ENCODE results near the gene PTCH2. TPM values are rescaled to one million over a fixed set of nuclear protein-coding genes. Genes with fewer than 3 reads are reported as not detected.

Gene PTCH2
- total RNA-seq, 2 experiments from 2014 or later: 1.2 TPM

DNA sequence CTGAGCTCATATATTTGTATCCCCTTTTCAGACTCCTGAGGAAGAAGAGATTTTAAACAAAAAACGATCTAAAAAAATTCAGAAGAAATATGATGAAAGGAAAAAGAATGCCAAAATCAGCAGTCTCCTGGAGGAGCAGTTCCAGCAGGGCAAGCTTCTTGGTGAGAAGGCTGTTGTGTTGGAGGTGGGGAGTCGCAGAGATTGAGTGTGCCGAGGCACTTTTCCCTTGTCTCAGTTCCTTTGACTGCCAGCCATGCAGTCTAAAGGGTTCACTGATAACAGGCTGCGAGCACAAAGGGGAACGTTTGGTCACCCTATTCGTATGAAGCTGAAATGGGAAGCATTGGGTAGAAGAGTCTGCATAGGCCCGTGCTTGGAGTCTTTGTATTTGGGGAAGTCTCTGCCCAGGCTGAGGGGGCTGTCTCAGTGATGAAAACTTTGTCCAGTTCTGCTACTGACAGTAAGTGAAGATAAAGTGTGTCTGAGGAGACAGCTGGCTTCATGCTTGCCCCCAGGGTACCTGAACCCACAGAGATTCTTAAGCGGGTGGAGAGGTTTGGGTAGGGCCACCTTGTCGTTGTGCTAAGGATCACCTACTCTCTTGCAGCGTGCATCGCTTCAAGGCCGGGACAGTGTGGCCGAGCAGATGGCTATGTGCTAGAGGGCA lies 65.0 kb downstream of the PTCH2 start:
- Mint-ChIP-seq H3K4me3 (peak overlapping the region; percentile 90), H3K9me3 (no peaks in the 10 kb centered on the region), H3K4me1 (ENCODE audit: low read depth) (peaks cover 48% of the 10 kb centered on the region), H3K36me3 (ENCODE audit: low read depth) (peaks cover 57% of the 10 kb centered on the region), H3K27me3 (no peaks in the 10 kb centered on the region), H3K27ac (peak overlapping the region; percentile 89)
- Histone ChIP-seq H3K4me3 (ENCODE audit: low read length) (no peak overlapping the region), H3K9me3 (ENCODE audit: control insufficient read depth in 1 of 2, insufficient read depth in 1 of 2, low read length in 2 of 2) (no peaks in the 10 kb centered on the region), H3K27ac (ENCODE audit: low read depth in 1 of 2, low read length in 2 of 2) (peak overlapping the region in 1 of 2 donors; percentile 91), H3K4me1 (ENCODE audit: insufficient read depth, low read length) (peaks cover 33% of the 10 kb centered on the region), H3K36me3 (ENCODE audit: insufficient read depth, low read length) (peaks cover 53% of the 10 kb centered on the region), H3K27me3 (ENCODE audit: control insufficient read depth in 1 of 2, insufficient read depth in 2 of 2, low read length in 2 of 2) (no peaks in the 10 kb centered on the region)
- ChIA-PET POLR2A (interaction anchor here (0.7 to 4.5 kb wide), 5 partner anchors 7 to 56 kb away, joined by 3 to 65 read pairs (median 8); partner anchors contain the start of genes BEST4 and RNU5D-1), CTCF (interaction anchor here (1.0 to 3.8 kb wide), 3 partner anchors 22 to 72 kb away, joined by 3 to 14 read pairs (median 3); partner anchors contain the start of gene PLK3)
- intact Hi-C loops (cut with DNase I, micrococcal nuclease): loop anchor here in 1 of 2 experiments (2.0 to 10.0 kb wide), 7 partner anchors 37 to 717 kb away; partner anchors contain the start of genes ARMH1, MUTYH, RNU5D-1 and TESK2
- TF ChIP-seq, protein P1, sequence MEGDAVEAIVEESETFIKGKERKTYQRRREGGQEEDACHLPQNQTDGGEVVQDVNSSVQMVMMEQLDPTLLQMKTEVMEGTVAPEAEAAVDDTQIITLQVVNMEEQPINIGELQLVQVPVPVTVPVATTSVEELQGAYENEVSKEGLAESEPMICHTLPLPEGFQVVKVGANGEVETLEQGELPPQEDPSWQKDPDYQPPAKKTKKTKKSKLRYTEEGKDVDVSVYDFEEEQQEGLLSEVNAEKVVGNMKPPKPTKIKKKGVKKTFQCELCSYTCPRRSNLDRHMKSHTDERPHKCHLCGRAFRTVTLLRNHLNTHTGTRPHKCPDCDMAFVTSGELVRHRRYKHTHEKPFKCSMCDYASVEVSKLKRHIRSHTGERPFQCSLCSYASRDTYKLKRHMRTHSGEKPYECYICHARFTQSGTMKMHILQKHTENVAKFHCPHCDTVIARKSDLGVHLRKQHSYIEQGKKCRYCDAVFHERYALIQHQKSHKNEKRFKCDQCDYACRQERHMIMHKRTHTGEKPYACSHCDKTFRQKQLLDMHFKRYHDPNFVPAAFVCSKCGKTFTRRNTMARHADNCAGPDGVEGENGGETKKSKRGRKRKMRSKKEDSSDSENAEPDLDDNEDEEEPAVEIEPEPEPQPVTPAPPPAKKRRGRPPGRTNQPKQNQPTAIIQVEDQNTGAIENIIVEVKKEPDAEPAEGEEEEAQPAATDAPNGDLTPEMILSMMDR (IDR thresholded peaks at IDR 0.05): no peak
- no peak for ATAC-seq (ENCODE audit: poor library complexity)
- DNase-seq: no peak

DNA sequence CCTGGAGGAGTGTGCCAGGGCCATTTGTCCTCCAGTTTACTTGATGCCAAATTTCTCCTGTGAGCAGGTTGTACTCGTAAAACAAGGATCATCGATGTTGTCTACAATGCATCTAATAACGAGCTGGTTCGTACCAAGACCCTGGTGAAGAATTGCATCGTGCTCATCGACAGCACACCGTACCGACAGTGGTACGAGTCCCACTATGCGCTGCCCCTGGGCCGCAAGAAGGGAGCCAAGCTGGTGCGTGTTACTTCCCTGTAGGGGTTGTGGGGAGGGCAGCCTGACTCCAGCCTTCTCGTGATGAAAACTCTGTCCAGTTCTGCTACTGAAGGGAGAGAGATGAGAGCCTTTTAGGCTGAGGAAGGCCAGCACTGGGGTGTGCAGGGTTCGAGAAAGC lies 65.5 kb downstream of the PTCH2 start:
- intact Hi-C loops (cut with DNase I, micrococcal nuclease): loop anchor here in 1 of 2 experiments (2.0 to 10.0 kb wide), 7 partner anchors 37 to 717 kb away; partner anchors contain the start of genes ARMH1, MUTYH, RNU5D-1 and TESK2
- Histone ChIP-seq H3K27ac (ENCODE audit: low read depth in 1 of 2, low read length in 2 of 2) (peak overlapping the region in 1 of 2 donors; percentile 91), H3K27me3 (ENCODE audit: control insufficient read depth in 1 of 2, insufficient read depth in 2 of 2, low read length in 2 of 2) (no peaks in the 10 kb centered on the region), H3K36me3 (ENCODE audit: insufficient read depth, low read length) (peaks cover 50% of the 10 kb centered on the region), H3K4me3 (ENCODE audit: low read length) (no peak overlapping the region), H3K4me1 (ENCODE audit: insufficient read depth, low read length) (peaks cover 33% of the 10 kb centered on the region), H3K9me3 (ENCODE audit: control insufficient read depth in 1 of 2, insufficient read depth in 1 of 2, low read length in 2 of 2) (no peaks in the 10 kb centered on the region)
- Mint-ChIP-seq H3K9me3 (no peaks in the 10 kb centered on the region), H3K4me3 (peak overlapping the region; percentile 90), H3K27ac (peak overlapping the region; percentile 89), H3K4me1 (ENCODE audit: low read depth) (peaks cover 54% of the 10 kb centered on the region), H3K27me3 (no peaks in the 10 kb centered on the region), H3K36me3 (ENCODE audit: low read depth) (peaks cover 57% of the 10 kb centered on the region)
- POLR2A ChIA-PET: interaction anchor here (0.7 to 4.5 kb wide), 5 partner anchors 8 to 56 kb away, joined by 3 to 65 read pairs (median 8); partner anchors contain the start of genes BEST4 and RNU5D-1
- no peak for DNase-seq
- TF ChIP-seq, protein P1 (IDR thresholded peaks at IDR 0.05): no peak
- CTCF ChIA-PET: interaction anchor here (1.0 to 3.8 kb wide), 4 partner anchors 22 to 71 kb away, joined by 3 to 20 read pairs (median 8); partner anchors contain the start of genes PLK3 and RNU5D-1
- no peak for ATAC-seq (ENCODE audit: poor library complexity)

DNA sequence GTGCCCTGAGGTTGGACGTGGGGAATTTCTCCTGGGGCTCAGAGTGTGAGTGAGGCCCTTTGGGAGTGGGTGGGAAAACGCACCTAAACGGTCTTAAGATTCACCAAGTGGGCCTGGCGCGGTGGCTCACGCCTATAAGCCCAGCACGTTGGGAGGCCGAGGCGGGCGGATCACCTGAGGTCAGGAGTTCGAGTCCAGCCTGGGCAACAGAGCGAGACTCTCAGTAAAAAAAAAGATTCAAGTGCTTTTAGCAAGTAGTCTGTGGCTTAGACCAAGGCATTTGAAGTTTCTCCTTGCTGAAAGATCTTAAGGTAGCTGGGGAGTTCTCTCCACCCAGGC lies 66.4 kb downstream of the PTCH2 start:
- Mint-ChIP-seq H3K4me1 (ENCODE audit: low read depth) (peaks cover 54% of the 10 kb centered on the region), H3K36me3 (ENCODE audit: low read depth) (peaks cover 57% of the 10 kb centered on the region), H3K9me3 (no peaks in the 10 kb centered on the region), H3K27ac (peak overlapping the region; percentile 89), H3K4me3 (peak overlapping the region; percentile 90), H3K27me3 (no peaks in the 10 kb centered on the region)
- TF ChIP-seq, protein P1 (IDR thresholded peaks at IDR 0.05): no peak
- peak overlapping the region; percentile 77 for H3K4me3 ChIP-seq (ENCODE audit: low read length)
- no peak for DNase-seq
- ATAC-seq (ENCODE audit: poor library complexity): no peak
- POLR2A ChIA-PET: interaction anchor here (0.7 to 4.5 kb wide), 16 partner anchors 9 to 723 kb away, joined by 4 to 65 read pairs (median 18); partner anchors contain the start of genes BEST4, BTBD19, CCDC163 and DYNLT4
- H3K4me1 ChIP-seq (ENCODE audit: insufficient read depth, low read length): peaks cover 33% of the 10 kb centered on the region
- peak overlapping the region; percentile 91 for H3K27ac ChIP-seq (ENCODE audit: low read depth in 1 of 2, low read length in 2 of 2)
- CTCF ChIA-PET: interaction anchor here (1.9 to 3.8 kb wide), 3 partner anchors 8 to 45 kb away, joined by 11 to 20 read pairs (median 14); partner anchors contain the start of genes PLK3 and RNU5D-1
- peaks cover 50% of the 10 kb centered on the region for H3K36me3 ChIP-seq (ENCODE audit: insufficient read depth, low read length)
- H3K9me3 ChIP-seq (ENCODE audit: control insufficient read depth in 1 of 2, insufficient read depth in 1 of 2, low read length in 2 of 2): no peaks in the 10 kb centered on the region
- no peaks in the 10 kb centered on the region for H3K27me3 ChIP-seq (ENCODE audit: control insufficient read depth in 1 of 2, insufficient read depth in 2 of 2, low read length in 2 of 2)
- intact Hi-C loops (cut with DNase I, micrococcal nuclease): loop anchor here in 1 of 2 experiments (2.0 to 10.0 kb wide), 7 partner anchors 36 to 718 kb away; partner anchors contain the start of genes ARMH1, MUTYH, RNU5D-1 and TESK2
